Stimulated activated CD4-positive, alpha-beta T cell treated with anti-CD3 and anti-CD28 coated beads, Interleukin-1b, Interleukin-23, amount 100 ng/mL, for 1 hour (primary cell): ENCODE data around the gene SLC6A13.
"Not testable (repeated sequence)": the region's sequence is repeated elsewhere in the genome, so short reads cannot be mapped to it uniquely, and the experiment has no call there.

Experiments
- DNase-seq, 2 donors: peaks; one replicate each; pipeline ENCODE4 v3.0.0-alpha.2; 2020; ENCODE audit warnings: low read depth in 2 of 2

SLC6A13 gene

DNA sequence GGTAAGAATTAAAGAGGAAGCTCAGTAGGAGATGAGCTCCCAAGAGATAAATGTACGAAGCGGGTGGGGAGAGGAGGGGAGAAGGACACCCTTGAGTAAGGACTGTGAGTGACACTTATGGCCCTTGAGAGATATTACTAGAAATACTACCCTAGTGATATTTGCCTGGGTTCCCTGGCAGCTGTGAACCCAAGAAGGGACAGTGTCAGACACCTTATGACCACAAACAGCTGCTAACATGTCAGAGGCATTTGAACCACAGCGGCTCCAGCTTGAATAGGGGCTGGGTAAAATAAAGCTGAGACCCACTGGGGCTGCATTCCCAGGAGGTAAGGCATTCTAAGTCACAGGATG lies 29.0 kb downstream of the SLC6A13 start:
- DNase-seq: no peak

DNA sequence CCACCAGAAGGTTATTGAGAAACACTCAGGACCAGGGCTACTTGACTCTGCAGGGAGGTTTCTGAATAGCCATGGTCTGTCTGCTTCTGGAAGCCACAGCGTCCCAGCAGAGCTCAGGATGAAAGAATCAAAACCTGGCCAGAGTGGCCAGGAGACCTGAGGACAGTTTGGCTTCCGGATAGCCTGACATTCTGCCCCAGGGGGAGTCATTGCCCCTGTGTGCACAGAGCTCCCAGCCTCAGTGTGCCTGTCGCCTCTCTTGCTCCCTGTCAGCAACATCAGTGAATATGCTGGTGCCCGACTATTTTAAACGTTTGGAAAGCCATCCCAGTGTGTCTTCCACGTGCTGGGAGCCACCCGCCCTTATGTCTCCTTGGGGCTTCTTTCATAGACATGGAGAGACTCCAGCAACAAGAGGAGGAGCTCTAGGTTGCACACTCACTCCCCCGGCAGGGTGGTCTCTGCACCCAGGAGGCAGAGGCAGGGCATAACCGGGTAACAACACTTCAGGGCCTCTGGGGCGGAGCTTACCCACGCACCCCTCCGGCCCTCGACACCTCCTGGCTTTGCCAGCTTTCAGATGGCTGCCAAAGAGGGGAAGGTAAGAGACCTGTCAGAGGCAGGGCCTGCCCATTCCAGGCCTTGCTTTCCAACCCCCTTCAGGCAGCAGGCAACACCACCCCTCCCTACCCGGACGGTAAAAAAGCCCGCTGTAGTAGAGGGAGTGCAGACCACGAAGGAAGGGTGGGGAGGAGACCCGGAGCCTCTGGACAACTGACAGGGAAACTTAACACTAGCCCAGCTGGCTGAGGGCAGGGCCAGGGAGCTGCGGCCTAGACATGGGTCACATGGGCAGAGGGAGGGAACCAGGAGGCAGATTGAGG lies 29.7 kb downstream of the SLC6A13 start:
- no peak for DNase-seq

DNA sequence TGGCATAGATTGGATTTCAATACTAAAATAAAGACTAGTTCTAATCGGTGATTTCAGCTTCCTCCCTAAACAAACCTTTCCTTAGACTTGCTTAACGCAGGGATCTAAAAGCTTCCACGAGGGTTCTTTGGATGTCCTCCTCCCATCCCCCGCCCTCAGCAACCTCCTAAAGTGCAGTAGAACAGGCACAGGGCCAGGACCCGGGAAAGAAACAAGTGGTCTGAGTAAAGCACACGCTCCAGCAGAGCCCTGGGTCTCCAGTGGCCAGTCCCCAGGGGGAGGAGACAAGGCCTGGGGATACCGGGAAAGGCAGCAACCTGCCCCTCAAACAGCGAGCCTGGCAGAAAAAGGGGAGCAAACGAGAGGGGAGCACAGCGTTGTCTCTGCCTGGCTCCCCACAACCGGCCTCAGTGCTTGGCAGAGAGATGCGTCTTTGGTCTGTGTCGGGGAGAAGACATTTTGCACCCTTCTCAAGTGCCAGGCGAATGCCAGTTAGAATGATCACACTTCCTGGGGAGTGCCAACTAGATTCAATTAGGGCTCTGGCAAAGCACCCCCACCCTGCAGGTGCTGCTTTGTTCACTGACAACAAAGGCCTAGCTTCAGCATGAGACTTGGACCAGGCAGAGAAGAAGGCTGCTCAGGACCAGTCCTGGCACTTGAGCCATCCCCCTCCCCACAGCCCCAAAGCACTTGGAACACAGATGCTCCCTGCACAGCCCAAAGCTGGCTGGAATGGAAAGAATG lies 31.5 kb downstream of the SLC6A13 start:
- no peak for DNase-seq

DNA sequence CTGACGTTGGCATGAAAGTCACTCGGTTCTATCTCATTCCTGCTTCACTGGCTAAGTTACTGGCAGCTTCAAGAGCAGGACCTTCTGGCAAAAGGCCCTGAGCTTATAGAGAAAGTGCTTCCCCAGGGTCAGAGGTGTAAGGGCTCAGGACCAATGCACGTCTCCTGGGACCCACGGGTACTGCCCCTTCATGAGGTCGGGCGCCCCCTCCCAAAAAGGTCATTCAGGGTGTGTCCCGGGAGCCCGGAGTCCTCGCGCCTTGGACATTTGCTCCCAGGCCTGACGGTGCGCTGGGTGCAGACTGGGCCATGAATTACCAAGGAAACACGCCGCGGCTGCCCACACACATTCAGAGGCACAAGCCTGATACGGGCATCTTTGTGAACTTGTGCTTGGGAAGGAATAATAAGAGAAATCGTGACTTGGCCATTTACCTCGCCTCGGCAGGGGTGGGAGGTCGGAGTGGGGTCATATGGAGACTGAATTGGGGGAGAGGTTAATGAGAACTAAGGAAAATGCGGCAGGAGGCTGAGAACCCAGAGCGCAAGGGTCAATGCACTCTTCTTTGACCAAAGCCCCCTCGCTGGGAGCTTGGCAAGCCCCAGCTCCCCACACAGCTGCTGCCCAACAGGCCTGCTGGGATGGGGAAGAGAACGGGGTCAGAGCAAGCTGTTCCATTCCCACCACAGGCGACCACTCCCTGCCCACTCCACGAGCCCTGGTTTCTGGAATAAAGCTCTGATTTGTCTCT lies 33.0 kb downstream of the SLC6A13 start:
- DNase-seq: no peak

DNA sequence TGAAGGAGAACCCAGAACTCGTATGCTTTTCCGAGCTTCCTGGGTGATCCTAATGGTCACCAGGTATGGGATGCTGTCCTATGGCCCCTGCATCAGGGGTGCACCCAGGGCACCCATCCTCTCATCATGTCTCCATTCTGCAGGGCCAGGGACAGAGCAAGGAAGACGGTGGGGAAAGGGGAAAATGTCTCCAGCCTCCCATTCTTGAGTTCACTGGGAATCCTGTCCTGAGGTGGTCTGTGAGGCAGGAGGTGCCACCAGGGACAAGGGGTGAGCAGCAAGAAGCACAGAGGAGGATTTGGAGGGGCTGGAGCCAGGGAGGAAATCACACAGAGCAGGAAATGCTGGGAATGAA lies 33.8 kb downstream of the SLC6A13 start:
- no peak for DNase-seq

DNA sequence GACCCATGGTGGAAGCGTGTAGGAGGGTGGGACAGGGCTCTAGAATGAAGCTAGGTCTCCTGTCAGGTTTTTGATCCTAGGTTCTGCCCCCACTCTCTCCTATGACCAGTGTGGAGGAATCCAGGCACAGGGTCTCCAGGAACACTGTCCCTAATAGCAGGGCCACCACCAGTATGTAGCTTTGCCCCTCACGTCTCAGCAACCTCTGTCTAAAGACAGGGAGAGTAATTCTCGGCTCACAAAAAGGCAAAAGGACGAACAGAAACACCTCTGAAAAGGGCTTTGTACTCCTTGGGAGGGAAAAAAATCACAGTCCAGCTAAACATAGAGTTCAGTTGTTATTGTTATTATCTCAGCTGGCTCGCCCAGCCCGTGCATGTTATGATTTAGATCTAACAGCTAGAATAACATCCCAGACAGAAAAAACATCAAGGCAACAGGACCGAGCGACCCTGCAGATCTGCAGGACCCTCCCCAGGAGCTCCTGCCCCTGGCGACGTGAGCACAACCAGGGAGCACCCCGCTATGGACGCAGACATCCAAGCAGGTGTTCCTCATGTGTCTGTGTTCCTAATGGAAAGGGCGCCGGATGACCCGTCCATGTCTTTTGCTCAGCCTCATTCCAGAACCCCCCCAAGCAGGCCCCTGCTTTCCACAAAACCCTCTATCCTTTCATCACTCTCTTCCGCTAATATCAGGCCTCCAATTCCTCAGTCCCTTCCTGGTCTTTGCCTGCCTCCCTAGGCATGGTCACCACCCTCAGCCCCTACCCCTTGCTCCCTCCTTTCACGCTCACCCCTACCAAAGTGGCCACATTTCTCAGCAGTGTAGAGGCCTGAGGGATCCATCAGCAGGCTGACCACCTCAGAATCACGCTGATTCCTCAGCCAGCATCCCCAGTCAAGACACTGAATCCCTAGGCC lies 34.5 kb downstream of the SLC6A13 start:
- no peak for DNase-seq

DNA sequence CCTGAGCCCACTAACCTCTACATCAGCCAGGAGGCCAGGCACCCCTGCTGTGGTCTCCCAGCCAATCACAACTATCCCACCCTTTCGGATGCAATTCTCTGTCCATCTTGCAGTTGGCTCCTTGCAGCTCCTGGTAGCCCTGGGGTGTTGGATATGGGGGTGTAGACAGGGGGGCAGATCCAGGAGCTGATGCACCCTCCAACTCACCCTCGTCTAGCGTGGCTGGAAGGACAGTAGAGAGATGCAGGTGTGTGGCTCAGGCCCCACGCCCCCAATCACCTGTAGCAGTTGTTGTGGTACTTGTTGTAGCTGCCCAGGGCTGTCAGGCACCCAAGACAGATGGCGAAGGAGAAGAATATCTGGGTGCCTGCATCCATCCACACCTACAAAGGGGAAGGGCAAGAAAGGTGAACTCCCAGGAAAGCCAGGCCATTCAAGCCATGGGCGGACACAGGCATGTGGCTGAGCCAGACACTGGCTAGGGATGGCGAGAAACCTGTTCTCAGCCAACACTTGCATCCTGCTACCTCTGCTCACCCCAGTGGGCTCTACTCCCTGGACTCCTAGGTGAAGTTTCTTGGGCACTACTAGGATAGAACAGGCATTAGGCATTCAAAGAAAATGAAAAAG lies 35.2 kb downstream of the SLC6A13 start:
- DNase-seq: no peak

DNA sequence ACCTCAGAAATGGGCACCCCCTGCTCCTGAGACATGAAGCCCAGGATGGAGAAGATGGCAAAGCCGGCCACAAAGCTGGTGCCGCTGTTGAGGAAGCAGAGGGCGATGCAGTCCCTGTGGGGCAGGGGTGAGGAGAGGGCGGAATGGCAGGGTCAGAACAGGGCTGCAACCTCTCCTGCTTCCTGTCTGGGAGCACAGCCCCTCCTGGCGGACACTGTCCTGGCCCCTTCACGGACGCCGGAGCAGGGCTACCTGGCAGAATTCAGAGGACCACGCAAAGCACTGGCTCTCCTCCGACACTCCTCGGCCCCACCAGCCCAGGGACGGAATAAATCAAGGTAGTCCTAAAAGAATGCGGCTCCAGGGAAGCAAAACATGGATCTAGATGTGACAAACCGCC lies 36.2 kb downstream of the SLC6A13 start:
- DNase-seq: no peak

DNA sequence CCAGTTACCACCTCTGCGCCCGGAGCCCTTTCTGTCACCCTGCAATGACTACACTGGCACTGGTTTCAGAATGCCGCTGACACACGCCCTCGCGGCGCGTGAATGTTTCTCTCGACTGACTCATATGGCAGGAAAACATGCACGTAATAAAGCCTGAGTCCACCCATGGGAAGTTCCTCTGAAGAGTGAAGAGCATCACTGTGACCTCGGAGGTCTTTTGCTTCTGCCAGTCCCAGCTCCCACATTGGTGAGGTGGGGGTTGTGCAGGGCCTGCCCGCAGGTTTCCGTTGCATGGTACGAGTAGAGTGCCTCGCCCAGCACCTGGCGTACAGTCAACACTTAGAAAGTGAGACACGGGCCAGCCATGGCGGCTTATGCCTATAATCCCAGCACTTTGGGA lies 37.6 kb downstream of the SLC6A13 start:
- DNase-seq: no peak

DNA sequence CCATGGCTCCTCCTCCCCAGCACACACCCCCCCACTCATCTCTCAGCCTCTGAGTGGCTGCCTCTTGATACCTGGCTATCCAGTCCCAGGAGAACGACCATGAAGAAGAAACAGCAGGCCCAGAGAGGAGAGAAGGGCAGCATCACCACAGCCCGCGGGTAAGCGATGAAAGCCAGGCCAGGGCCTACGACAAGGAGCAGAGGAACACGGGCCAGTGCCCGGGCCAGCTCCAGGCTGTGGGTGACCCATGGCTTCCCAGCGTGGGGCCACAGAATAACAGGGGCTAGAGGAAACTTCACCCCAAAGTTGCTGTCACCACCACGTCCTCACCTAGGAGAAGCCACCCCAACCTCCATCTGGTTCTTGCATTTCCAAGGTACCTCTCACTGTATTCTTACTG lies 38.3 kb downstream of the SLC6A13 start:
- DNase-seq: no peak

DNA sequence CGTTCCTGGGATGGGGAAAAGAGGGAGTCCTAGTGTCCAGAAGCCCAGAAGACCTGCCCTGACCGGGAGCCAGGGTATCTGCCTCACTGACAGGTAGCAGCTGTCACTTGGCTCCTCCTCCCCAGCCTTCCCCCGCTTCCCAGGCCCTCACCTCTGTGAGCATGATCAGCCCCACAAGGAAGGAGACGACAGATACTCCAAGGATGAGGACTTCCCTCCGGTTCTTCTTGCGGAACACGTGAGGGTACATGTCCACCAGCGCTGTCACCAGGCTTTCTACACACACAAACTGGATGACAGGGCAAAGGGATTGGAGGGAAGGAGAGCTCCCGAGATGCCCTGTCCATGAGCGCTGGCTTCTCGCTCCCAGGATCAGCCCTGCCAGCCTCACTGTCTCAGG lies 38.8 kb downstream of the SLC6A13 start:
- DNase-seq: no peak

DNA sequence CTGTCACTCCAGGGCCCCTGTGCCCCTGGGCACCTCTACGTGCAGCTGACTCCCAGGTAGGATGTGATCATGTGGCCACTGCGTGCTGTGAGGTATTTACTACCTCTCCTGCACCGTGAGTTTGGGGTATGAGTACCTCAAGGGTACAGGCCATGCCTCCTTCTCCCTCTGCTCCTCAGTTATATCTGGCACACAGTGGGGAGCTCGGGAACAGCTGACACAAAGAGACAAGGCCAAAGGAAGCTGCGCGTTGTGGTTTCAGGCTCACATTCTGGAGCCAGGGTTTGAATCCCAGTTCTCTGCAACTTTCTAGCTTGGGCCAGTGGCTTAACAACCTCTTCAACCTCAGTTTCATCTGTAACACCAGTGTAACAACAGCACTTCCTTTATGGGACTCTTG lies 40.9 kb downstream of the SLC6A13 start:
- DNase-seq: no peak

DNA sequence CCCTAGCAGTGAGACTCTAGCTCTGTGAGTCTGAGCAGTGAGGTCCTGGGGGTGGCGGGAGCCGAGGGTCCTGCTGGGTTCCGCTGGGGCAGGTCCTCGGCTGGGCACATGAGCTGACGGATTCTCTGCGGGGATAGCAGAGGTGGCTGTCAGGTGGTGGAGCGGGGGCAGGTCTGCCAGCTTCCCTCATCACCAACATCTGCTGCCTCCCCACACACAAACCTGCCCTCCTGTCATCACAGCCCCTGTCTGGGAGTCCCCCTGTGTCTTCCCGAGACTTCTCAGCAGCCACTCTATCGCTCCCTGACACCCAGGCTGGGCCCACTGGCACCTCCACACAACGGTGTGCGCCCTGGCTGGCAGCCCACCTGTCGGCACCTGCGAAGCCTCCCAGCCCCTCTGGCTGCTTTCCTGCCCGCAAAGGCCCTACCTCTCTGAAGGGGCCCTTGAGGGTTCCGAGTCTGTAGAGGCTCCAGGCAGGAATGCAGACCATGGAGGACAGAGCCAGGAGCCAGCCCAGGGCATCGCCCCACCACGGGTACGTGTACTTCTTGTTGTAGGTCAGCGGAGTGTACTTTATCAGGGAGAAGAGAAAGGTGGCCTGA lies 41.6 kb downstream of the SLC6A13 start:
- DNase-seq: no peak

DNA sequence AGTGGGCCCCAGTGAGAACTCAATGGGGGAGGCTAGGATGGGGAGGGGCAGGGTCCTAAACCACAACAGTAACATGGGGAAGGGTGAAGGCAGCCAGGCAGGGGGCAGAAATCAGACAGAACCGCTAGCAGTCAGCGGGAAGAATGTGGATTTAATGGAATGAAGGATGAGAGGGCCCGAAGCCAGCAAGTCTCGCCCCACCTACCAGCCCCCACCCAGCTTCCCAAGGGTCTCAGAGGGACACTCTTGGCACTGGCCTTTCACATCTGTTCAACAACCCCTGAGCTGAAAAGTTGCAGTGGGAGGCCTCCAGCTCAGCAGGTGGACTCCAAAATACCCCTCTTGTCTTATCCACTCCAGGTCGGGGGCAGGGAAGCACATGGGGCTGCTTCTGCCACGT lies 42.1 kb downstream of the SLC6A13 start:
- DNase-seq: no peak

DNA sequence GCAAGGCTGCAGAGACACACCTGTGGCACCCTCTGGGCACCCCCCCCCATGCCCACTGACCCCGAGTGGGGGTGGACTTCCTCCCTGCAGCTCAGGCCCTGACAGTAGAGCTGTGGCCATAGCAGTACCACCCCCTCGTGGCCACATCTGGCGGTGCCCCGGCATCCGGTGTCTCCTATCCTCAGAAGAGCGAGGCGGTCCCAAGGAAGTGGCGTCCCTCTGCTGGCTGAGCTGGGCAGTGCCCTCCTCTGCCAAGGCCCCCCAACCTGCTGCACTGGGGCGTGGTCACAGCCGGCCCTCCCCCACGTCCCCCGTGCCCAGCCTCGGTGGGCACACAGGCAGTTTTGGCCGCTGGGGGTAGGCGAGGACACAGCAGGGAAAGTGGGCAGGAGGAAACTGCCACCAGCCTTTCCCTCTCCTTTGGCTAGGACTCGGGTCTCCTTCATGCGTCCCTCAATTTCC lies 42.7 kb downstream of the SLC6A13 start:
- DNase-seq: peak in 1 of 2 donors; percentile 2

DNA sequence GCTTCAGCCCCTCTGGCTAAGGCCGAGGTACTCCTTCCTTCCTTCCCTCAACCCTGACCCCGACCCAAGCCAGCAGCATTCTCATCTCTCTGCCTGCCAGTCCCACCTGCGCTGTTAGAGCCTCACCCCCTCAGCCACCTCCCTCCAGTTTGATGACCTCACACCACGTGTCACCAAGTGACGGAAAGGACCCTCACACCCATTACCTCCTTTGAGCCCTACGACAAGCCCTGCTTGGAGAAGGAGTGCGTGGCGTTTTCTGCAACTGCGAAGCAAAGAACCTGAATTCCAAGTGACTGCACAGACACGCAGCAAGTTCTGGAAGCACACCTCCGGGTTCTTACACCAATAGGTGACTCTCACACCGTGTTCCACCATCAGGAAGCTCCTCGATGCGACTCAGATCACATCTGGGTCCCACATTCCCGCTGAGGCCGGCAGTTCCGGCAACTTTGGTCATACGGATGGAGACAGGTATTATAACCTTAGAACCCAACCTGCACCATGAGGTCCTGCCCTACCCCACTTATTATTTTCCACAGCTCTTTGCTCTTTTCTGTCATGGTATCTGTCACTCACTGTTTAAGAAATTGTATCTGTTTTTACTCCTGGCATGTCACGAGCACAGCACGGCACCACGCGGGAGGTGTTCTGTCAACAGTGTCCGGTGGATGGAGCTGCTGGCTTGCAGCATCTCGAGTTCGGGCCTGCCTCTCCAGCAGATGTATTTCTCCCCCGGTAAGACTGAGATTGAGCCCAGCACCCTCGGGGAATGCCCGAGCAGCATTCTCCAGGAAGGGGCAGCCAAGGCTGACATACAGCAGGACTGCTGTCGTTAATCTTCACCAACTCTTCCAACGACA lies 43.7 kb downstream of the SLC6A13 start:
- DNase-seq: no peak

DNA sequence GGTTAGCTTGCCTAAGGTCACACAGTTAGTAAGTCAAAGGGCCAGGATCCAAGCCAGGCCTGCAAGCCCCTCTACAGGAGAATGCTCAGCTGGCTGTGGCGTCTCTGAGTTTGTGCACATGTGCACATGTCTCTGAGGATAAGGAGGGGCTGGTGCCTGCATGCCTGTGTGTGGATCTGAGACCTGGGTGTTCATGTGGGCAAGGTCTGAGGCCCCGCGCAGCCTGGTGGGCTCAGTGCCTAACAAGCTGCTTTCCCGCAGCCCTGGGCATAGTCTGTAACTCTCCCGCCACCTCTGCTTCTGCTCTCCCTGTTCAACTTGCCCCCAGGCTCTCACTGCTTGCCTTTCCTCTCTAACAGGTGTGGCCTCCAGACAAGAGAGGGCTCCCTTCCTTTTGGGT lies 44.4 kb downstream of the SLC6A13 start:
- no peak for DNase-seq

DNA sequence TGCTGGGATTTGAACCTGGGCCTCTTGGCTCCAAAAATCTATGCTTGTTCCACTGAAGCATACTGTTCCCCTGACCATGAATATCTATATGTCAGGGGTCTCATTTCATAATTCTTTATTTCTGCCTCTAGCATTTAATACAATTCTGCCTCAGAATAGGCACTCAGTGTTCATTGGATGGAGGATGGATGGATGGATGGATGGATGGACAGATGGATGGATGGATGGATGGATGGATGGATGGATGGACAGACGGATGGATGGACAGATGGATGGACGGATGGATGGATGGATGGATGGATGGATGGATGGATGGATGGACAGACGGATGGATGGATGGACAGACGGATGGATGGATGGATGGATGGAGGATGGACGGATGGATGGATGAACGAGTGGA lies 45.6 kb downstream of the SLC6A13 start:
- DNase-seq: not testable (repeated sequence)

DNA sequence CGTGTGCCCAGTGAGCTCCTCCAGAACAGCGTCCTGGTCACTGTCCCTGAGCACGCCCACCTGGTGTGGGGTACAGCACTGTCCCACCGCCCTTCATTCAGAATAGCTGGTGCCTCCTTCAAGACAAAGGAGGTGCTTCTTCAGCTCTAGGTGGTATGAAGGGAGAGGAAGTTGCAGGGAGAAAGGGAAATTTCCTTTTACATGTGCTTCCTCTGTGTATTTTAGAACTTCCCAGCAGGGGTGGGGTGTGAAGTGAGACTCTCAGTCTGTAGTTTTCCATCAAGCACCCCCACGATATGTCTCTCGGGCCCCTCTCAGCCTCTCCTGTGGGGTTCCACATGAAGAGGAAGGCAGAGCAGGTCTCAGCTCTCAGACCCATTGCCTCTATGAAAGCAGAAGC lies 47.5 kb downstream of the SLC6A13 start:
- DNase-seq: no peak
